ENCODE data around the gene CFAP299.
A peak's percentile ranks its signal among the peaks of the same experiment; 100 is the strongest.
"Not testable (repeated sequence)": the region's sequence is repeated elsewhere in the genome, so short reads cannot be mapped to it uniquely, and the experiment has no call there.

Gene CFAP299

GRCh38 chr4:80425124-80426100 lies 89.9 kb downstream of the CFAP299 start:
- Histone ChIP-seq H3K9ac (no peak overlapping the region), H3K27me3 (no peaks in the 10 kb centered on the region), H3K36me3 (no peaks in the 10 kb centered on the region), H3K9me3 (replicated peaks in 1 of 11) (no peaks in the 10 kb centered on the region), H3K27ac (no peak overlapping the region), H3K4me2 (peak overlapping the region in 1 of 11 experiments; percentile 29; a peak in 2 of 22 replicates), H4K20me1 (no peaks in the 10 kb centered on the region), H3K4me1 (peaks cover 0 to 4% (median 0%) of the 10 kb centered on the region in 10 experiments; a peak in 5 of 20 replicates), H3K4me3 (no peak overlapping the region)
- no peak for TF ChIP-seq Cebpa-rat (IDR thresholded peaks at IDR 0.05)

DNA sequence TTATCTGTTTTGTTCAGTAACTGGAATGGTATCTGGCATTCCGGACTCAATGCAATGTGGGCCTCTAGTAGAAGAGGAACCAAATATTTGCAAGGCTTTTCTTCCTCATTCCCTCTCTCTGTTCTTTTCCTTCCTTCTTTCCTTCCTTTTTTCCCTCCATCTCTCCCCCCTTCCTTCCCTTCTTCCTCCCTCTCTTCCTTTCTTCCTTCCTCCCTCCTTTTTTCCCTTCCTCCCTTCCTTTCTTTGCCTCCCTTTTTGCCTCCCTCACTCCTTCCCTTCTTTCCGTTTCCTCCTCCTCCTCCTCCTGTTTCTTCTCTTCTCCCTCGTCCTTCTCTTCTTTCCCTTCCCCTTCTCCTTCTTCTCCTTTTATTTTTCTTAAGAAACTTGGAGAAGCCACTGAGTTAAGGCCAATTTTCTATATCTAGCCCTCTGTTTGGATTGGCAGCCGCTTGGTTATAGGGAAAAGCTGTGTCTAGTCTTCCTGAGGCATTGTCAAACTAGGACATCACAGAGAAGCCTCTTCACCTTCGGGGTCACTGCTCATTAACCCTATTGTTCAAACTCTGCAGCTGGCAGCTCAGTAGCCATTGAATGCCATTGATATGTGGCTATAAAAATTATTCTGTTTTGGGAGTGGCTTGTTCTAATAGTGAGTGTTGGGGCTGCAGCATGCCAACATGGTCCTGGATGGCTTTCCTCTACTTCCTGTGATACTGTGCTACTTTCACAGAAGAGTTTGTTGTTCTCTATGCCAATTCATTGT lies 95.9 kb downstream of the CFAP299 start:
- TF ChIP-seq Cebpa-rat (IDR thresholded peaks at IDR 0.05): no peak
- no peak overlapping the region for H3K27ac ChIP-seq
- H3K36me3 ChIP-seq: no peaks in the 10 kb centered on the region
- H4K20me1 ChIP-seq: no peaks in the 10 kb centered on the region
- no peaks in the 10 kb centered on the region for H3K9me3 ChIP-seq (replicated peaks in 1 of 11)
- H3K4me2 ChIP-seq: no peak overlapping the region
- no peak overlapping the region for H3K4me3 ChIP-seq
- no peak overlapping the region for H3K9ac ChIP-seq
- H3K27me3 ChIP-seq: no peaks in the 10 kb centered on the region
- H3K4me1 ChIP-seq: no peaks in the 10 kb centered on the region; a peak in 1 of 20 replicates

- Histone ChIP-seq H3K4me1 (no peaks in the 10 kb centered on the region; a peak in 1 of 20 replicates), H3K27me3 (no peaks in the 10 kb centered on the region), H3K9me3 (replicated peaks in 1 of 11) (peaks cover 0 to 1% (median 0%) of the 10 kb centered on the region in 11 experiments; a peak in 2 of 22 replicates), H3K36me3 (no peaks in the 10 kb centered on the region), H3K27ac (no peak overlapping the region), H3K9ac (no peak overlapping the region), H4K20me1 (no peaks in the 10 kb centered on the region), H3K4me2 (no peak overlapping the region), H3K4me3 (no peak overlapping the region)
- TF ChIP-seq Cebpa-rat (IDR thresholded peaks at IDR 0.05): no peak
Observed at GRCh38 chr4:80434238-80434637, 98.7 kb downstream of the CFAP299 start.

- Histone ChIP-seq H3K4me1 (no peaks in the 10 kb centered on the region; a peak in 1 of 20 replicates), H3K27me3 (no peaks in the 10 kb centered on the region), H3K4me2 (no peak overlapping the region), H3K9me3 (replicated peaks in 1 of 11) (peaks cover 0 to 16% (median 3%) of the 10 kb centered on the region in 11 experiments; a peak in 6 of 22 replicates), H3K27ac (no peak overlapping the region), H3K4me3 (no peak overlapping the region), H3K9ac (no peak overlapping the region), H4K20me1 (no peaks in the 10 kb centered on the region), H3K36me3 (no peaks in the 10 kb centered on the region)
- TF ChIP-seq Cebpa-rat (IDR thresholded peaks at IDR 0.05): no peak
Observed at GRCh38 chr4:80438016-80438415, 102.5 kb downstream of the CFAP299 start.

DNA sequence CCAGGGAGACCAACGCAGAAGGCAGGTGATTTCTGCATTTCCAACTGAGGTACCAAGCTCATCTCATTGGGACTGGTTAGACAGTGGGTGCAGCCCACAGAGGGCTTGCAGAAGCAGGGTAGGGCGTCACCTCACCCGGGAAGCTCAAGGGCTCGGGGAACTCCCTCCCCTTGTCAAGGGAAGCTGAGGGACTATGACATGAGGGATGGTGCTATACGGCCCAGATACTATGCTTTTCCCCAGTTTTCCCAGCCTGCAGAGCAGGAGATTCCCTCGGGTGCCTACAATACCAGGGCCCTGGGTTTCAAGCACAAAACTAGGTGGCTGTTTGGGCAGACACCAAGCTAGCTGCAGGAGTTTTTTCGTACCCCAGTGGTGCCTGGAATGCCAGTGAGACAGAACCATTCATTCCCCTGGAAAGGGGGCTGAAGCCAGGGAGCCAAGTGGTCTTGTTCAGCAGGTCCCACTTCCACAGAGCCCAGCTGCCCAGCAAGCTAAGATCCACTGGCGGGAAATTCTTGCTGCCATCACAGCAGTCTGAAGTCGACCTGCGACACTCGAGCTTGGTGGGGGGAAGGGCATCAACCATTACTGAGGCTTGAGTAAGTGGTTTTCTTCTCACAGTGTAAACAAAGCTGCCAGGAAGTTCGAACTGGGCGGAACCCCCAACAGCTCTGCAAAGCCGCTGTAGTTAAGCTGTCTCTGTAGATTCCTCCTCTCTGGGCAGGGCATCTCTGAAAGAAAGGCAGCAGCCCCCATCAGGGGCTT lies 103.9 kb downstream of the CFAP299 start:
- H3K27ac ChIP-seq, H3K4me2 ChIP-seq, H3K4me3 ChIP-seq, H3K9ac ChIP-seq, H3K4me1 ChIP-seq, H4K20me1 ChIP-seq, H3K27me3 ChIP-seq, H3K36me3 ChIP-seq: not testable (repeated sequence)
- peaks cover 0 to 16% (median 3%) of the 10 kb centered on the region in 11 experiments; a peak in 7 of 22 replicates for H3K9me3 ChIP-seq (replicated peaks in 1 of 11)

GRCh38 chr4:80446248-80446647 lies 110.7 kb downstream of the CFAP299 start:
- Histone ChIP-seq H3K27ac (no peak overlapping the region), H4K20me1 (no peaks in the 10 kb centered on the region), H3K4me3 (no peak overlapping the region), H3K4me2 (no peak overlapping the region), H3K9ac (no peak overlapping the region), H3K4me1 (no peaks in the 10 kb centered on the region), H3K27me3 (no peaks in the 10 kb centered on the region), H3K36me3 (no peaks in the 10 kb centered on the region), H3K9me3 (replicated peaks in 1 of 11) (peaks cover 0 to 13% (median 3%) of the 10 kb centered on the region in 11 experiments; a peak in 4 of 22 replicates)
- TF ChIP-seq Cebpa-rat (IDR thresholded peaks at IDR 0.05): no peak

GRCh38 chr4:80446664-80447063 lies 111.1 kb downstream of the CFAP299 start:
- H3K36me3 ChIP-seq: no peaks in the 10 kb centered on the region
- no peak overlapping the region for H3K4me2 ChIP-seq
- TF ChIP-seq Cebpa-rat (IDR thresholded peaks at IDR 0.05): no peak
- peaks cover 0 to 10% (median 3%) of the 10 kb centered on the region in 11 experiments; a peak in 7 of 22 replicates for H3K9me3 ChIP-seq (replicated peaks in 1 of 11)
- H3K27ac ChIP-seq: no peak overlapping the region
- H3K4me3 ChIP-seq: no peak overlapping the region
- no peaks in the 10 kb centered on the region for H4K20me1 ChIP-seq
- no peaks in the 10 kb centered on the region for H3K4me1 ChIP-seq
- H3K27me3 ChIP-seq: no peaks in the 10 kb centered on the region
- H3K9ac ChIP-seq: no peak overlapping the region

GRCh38 chr4:80447493-80447892 lies 112.0 kb downstream of the CFAP299 start:
- Histone ChIP-seq H3K36me3 (no peaks in the 10 kb centered on the region), H3K27me3 (no peaks in the 10 kb centered on the region), H3K4me1 (no peaks in the 10 kb centered on the region), H3K4me2 (no peak overlapping the region), H3K9me3 (replicated peaks in 1 of 11) (peaks cover 3 to 15% (median 8%) of the 10 kb centered on the region in 11 experiments; a peak in 14 of 22 replicates), H3K9ac (no peak overlapping the region), H3K27ac (no peak overlapping the region), H3K4me3 (no peak overlapping the region), H4K20me1 (no peaks in the 10 kb centered on the region)
- TF ChIP-seq Cebpa-rat (IDR thresholded peaks at IDR 0.05): no peak

DNA sequence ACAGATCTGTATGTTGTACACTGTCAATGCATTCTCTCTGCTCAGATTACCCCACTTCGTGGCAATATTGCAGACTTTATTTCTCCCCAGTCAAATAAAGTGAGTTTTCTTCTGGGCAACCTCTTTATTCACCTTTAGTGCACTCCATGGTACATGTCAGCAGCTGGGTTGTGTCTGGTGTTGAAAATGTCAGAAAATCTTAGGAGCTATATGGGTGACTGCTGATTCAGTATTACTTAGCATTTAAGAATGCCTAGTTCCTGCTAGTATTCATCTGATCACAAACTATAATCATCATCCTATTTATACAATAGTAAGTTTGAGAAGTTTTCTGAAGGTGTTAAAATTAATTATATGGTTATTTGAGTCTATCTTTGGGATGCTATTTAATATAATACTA lies 112.5 kb downstream of the CFAP299 start:
- Histone ChIP-seq H3K9ac (no peak overlapping the region), H3K27me3 (no peaks in the 10 kb centered on the region), H3K27ac (no peak overlapping the region), H3K4me3 (no peak overlapping the region), H3K4me1 (no peaks in the 10 kb centered on the region), H3K4me2 (no peak overlapping the region), H3K36me3 (no peaks in the 10 kb centered on the region), H3K9me3 (replicated peaks in 1 of 11) (peaks cover 0 to 21% (median 14%) of the 10 kb centered on the region in 11 experiments; a peak in 20 of 22 replicates), H4K20me1 (no peaks in the 10 kb centered on the region)
- no peak for TF ChIP-seq Cebpa-rat (IDR thresholded peaks at IDR 0.05)

All from BLaER1 treated with 17β-estradiol and CSF1 and Interleukin-3, amounts not matched to agents 10 nM and 100 nM (cell line).